HG03439 (cell line): Measurements from ENCODE around the gene DHDDS.
"Not testable (repeated sequence)": the region's sequence is repeated elsewhere in the genome, so short reads cannot be mapped to it uniquely, and the experiment has no call there.

Source experiments
- ATAC-seq: cut with Tn5 transposase; IDR thresholded peaks from one replicate; pipeline ENCODE4 v1.9.1; 2021; ENCODE audit warnings: mild to moderate bottlenecking, moderate library complexity; ENCODE audit not compliant: unreplicated experiment

The DHDDS gene

DNA sequence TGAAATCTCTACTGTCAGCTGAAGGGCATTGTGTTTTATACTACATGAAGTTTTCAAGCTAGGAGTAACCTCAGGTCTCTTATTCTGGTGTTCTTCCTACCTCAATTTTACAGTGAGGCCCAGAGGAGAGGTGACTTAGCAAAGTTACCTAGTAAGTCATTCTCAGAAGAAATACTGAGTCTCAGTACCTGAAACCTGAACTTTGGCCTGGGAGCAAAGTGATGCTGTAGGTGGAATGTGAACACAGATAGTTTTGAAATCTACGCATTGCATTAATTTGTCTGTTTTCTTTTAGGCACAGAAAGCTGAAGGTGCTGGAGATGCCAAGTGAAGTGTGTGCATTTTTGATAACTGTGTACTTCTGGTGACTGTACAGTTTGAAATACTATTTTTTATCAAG, 42.7 kb downstream of the DHDDS start:
- no peak for ATAC-seq

- no peak for ATAC-seq
These were observed 43.9 kb downstream of the DHDDS start for GRCh38 chr1:26475989-26476388.

DNA sequence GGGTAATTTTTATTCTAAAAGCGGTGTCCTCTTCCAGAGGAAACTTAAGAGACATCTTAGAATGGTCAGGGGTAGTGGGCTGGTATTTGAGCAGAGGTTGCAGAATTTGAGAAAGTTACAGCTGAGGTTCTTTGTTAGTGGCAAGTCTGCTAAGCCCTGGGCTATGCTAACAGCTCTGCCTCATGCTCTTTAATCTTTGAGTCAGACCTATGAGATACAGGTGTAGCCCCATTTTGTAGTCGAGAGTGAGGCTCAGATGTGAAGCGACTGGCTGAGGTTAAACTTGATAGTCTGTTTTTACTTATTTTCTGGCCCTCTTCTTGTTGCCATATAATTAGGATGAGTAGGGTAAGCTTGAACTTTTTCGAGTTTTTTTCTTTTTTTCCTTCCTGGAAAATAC, 44.8 kb downstream of the DHDDS start:
- no peak for ATAC-seq

- no peak for ATAC-seq
These were observed 45.5 kb downstream of the DHDDS start for GRCh38 chr1:26477446-26478152.

- ATAC-seq: no peak
These were observed 46.0 kb downstream of the DHDDS start for GRCh38 chr1:26478159-26478558.

GRCh38 chr1:26478988-26479387, 46.9 kb downstream of the DHDDS start:
- no peak for ATAC-seq

DNA sequence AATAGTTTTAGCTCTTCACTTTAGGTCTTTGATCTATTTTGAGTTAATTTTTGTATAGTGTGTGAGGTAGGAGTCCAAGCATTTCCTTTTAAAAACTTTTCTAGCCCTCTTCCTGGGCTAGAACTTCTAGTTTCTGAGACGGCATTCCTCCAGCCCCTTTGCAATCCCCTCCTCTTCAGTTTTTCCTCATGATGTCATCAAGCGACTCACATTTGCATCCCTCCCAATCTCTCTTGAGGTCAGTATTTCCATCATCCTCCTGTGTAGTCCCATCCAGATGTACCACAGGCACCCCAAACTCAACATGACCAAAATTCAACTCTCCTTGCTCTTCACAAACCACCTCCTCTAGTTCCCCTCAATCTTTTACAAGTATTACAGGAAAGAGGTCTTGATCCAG, 50.8 kb downstream of the DHDDS start:
- no peak for ATAC-seq

DNA sequence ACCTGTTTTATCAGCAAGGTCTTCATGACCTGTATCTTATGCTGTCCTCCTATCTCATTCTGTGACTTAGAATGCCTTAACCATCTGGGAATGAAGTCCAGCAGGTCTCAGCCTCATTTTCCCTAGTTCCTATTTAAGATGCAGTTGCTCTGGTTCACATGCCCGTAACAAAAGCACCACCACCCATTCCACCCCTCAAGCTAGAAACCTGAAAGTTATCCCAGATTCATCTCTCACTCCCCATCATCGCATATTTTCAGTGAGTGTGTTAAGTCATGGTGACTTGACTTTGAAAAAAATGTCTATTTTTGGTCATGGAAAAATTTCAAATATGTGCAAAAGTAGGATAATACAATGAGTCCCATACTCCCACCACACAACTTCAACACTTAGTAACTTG, 51.9 kb downstream of the DHDDS start:
- no peak for ATAC-seq

DNA sequence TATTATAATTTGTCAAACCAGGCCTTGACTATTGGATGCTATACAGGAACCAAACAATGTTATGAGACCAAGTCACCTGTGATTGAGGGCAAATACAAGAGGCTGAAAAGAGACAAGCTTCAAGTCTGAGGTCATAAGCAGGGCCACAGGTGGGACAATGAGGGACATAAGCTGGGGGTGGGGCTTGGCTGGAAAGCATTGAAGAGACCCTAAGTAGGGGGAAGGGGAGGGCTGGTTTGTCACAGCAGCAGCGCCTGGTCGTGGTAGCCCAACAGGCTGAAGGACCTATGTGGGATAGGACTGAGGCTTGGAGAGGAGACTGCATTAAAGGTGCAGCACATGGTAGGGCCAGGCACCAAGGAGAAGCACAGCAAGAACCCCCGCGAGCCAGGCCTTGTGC, 58.0 kb downstream of the DHDDS start:
- no peak for ATAC-seq

DNA sequence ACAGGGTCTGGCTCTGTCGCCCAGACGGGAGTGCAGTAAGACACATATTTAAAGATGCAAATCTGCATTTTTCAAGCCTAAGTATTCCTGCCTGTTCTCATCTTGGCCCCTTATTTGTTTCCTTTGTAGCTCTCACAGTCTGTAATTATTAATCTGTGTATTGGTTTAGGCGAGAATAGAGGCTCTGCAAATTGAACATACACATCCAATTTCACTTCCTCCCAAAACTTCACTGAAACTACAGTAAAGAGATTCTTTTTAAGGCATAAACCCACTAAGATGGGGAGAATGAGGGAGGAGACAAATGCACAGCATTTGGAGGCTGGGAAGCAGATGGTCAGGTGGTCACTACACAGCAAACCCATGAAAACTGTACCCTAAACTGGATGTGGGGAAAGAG, 61.1 kb downstream of the DHDDS start:
- ATAC-seq: no peak

DNA sequence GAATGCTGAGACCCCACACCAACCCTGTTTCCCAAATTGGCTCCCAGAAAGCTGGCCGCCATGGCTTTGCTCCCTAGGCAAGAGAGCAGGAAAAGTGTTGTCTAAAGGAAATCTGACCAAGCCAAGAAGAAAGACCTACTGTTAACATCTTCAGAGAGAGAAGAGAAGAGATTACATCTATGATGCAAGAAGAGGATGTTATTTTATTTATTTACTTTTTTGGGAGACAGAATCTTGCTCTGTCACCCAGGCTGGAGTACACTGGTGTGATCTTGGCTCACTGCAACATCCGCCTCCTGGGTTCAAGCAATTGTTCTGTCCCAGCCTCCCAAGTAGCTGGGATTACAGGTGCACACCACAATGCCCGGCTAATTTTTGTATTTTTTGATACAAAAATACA, 61.8 kb downstream of the DHDDS start:
- ATAC-seq: no peak

GRCh38 chr1:26496861-26497260, 64.7 kb downstream of the DHDDS start:
- no peak for ATAC-seq

GRCh38 chr1:26498894-26499293, 66.8 kb downstream of the DHDDS start:
- no peak for ATAC-seq

DNA sequence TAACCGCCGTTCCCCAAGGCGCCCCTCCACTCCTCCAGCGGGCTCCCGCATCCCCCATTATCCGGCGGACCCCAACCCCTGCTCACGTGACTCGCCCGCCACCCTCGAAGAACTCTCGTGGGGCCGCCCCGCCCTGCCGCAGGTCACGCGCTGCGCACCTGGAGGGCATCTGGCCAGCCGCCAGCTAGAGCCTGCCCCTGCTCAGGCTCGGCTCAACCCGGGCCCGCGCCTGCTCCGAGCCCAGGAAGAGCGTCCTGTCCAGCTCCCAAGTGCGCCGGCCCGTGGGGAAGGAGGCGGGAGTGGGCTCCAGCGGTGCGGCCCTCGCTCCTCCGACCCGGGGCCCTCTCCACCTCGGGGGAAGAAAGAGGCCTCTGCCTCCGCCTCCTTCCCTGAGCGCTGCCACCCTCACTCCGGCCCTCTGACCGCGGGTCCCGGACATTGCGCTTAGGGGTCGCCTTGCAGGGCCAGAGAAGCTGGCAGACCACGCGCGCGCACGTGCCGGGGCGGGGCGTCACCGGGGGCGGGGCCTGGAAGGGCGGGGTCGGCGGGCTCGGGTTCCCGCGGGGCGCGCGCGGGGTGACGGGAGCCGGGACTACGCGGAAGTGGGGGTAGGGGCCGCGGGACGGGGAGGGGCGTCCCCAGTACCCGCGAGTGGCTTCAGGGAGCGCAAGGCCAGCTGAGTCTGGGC, 68.5 kb downstream of the DHDDS start:
- peak; percentile 72 for ATAC-seq

DNA sequence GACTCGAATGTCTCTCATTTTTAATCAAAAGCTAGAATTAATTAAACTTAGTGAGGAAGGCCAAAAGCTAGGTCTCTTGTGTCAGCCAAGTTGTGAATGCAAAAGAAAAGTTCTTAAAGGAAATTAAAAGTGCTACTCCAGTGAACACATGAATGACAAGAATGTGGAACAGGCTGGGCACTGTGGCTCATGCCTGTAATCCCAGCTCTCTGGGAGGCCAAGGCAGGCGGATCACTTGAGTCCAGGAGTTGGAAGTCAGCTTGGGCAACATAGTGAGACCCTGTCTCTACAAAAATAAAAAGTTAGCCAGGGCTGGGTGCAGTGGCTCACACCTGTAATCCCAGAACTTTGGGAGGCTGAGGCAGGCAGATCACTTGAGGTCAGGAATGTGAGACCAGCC, 78.6 kb downstream of the DHDDS start:
- ATAC-seq: not testable (repeated sequence)

- ATAC-seq: not testable (repeated sequence)
These were observed 83.7 kb downstream of the DHDDS start for GRCh38 chr1:26515836-26516235.

DNA sequence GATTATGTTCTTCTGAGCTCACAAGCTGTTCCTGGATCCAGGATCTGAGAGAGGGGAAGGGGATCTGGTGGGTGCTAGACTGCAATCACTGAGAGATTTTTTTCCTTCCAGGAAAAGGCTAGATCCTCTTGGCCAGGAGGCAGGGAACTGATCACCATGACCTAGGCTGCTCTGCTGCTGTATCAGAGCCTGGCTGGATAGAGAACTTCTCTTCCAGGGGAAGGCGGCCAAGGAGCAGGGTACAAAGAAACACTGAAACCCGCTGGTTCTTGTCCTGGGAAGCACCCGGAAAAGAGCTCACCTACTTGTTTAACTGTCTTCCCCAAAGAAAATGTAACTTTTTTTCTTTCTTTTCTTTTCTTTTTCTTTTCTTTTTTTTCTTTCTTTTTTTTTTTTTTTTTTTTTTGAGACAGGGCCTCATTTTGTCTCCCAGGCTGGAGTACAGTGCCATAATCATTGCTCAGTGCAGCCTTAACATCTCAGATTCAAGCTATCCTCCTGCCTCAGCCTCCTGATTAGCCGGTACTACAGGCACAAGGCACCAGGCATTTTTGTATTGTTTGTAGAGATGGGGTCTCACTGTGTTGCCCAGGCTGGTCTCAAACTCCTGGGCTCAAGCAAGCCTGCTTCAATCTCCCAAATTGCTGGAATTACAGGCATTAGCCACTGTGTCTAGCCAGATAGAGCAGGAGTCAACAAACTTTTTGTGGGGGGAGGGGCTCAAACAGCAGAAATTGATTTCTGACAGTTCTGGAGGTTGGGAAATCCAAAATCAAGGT, 85.1 kb downstream of the DHDDS start:
- no peak for ATAC-seq

DNA sequence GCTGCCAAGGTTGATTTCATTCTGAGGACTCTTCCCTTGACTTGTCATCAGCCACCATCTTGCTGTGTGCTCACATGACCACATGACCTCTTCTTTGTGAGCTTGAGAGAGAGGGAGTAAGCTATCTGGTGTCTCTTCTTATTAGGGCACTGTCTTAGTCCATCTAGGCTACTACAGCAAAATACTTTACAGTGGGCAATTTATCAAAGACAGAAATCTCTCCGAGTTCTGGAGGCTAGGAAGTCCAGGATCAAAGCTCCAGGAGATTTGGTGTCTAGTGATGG, 85.6 kb downstream of the DHDDS start:
- no peak for ATAC-seq

- no peak for ATAC-seq
These were observed 86.2 kb downstream of the DHDDS start for GRCh38 chr1:26518355-26518754.

- no peak for ATAC-seq
These were observed 88.2 kb downstream of the DHDDS start for GRCh38 chr1:26520339-26520738.
